Activated T-cell treated with anti-CD3 and anti-CD28 coated beads for 24 hours (primary cell): ENCODE measurements around the gene TNFRSF11A.

Experiments used
- DNase-seq: peaks from one replicate; pipeline ENCODE4 v3.0.0-alpha.2; 2020; ENCODE audit warnings: low read depth

The TNFRSF11A gene

GRCh38 chr18:62384068-62384467 is 59.0 kb downstream of the TNFRSF11A start:
- DNase-seq: no peak

GRCh38 chr18:62384610-62385097 is 59.5 kb downstream of the TNFRSF11A start:
- no peak for DNase-seq

GRCh38 chr18:62386091-62386490 is 61.0 kb downstream of the TNFRSF11A start:
- DNase-seq: no peak

- DNase-seq: no peak
Observed at GRCh38 chr18:62386601-62387000, 61.5 kb downstream of the TNFRSF11A start.

- no peak for DNase-seq
Observed at GRCh38 chr18:62387257-62387656, 62.1 kb downstream of the TNFRSF11A start.

GRCh38 chr18:62388855-62389760 is 64.0 kb downstream of the TNFRSF11A start:
- DNase-seq: no peak

- no peak for DNase-seq
Observed at GRCh38 chr18:62389761-62390481, 64.8 kb downstream of the TNFRSF11A start.

- DNase-seq: no peak
Observed at GRCh38 chr18:62394006-62394763, 69.1 kb downstream of the TNFRSF11A start.

GRCh38 chr18:62396381-62396780 is 71.3 kb downstream of the TNFRSF11A start:
- no peak for DNase-seq

- DNase-seq: no peak
Observed at GRCh38 chr18:62396967-62397366, 71.9 kb downstream of the TNFRSF11A start.

- no peak for DNase-seq
Observed at GRCh38 chr18:62398291-62398690, 73.2 kb downstream of the TNFRSF11A start.

GRCh38 chr18:62399276-62399675 is 74.2 kb downstream of the TNFRSF11A start:
- DNase-seq: no peak

GRCh38 chr18:62399781-62400308 is 74.7 kb downstream of the TNFRSF11A start:
- DNase-seq: no peak

- DNase-seq: no peak
Observed at GRCh38 chr18:62400916-62401315, 75.8 kb downstream of the TNFRSF11A start.

GRCh38 chr18:62402342-62402948 is 77.3 kb downstream of the TNFRSF11A start:
- DNase-seq: no peak

GRCh38 chr18:62403120-62403519 is 78.0 kb downstream of the TNFRSF11A start:
- no peak for DNase-seq

GRCh38 chr18:62404881-62405280 is 79.8 kb downstream of the TNFRSF11A start:
- no peak for DNase-seq

GRCh38 chr18:62407660-62408059 is 82.5 kb downstream of the TNFRSF11A start:
- DNase-seq: no peak

- no peak for DNase-seq
Observed at GRCh38 chr18:62409821-62410220, 84.7 kb downstream of the TNFRSF11A start.

- DNase-seq: no peak
Observed at GRCh38 chr18:62412231-62412979, 87.3 kb downstream of the TNFRSF11A start.

GRCh38 chr18:62413206-62413605 is 88.1 kb downstream of the TNFRSF11A start:
- no peak for DNase-seq
